22Rv1 (cell line): ENCODE results near the gene PLEKHA4.

Experiments
- CTCF ChIP-seq: fragments of 450-650 bp; IDR thresholded peaks from 2 replicates; pipeline ENCODE4 v1.5.1; 2017; ENCODE audit warnings: mild to moderate bottlenecking
- ZFX ChIP-seq: fragments of 450-650 bp; IDR thresholded peaks from 2 replicates; pipeline ENCODE4 v1.6.1; 2017; ENCODE audit warnings: antibody characterized with exemption, borderline replicate concordance

DNA sequence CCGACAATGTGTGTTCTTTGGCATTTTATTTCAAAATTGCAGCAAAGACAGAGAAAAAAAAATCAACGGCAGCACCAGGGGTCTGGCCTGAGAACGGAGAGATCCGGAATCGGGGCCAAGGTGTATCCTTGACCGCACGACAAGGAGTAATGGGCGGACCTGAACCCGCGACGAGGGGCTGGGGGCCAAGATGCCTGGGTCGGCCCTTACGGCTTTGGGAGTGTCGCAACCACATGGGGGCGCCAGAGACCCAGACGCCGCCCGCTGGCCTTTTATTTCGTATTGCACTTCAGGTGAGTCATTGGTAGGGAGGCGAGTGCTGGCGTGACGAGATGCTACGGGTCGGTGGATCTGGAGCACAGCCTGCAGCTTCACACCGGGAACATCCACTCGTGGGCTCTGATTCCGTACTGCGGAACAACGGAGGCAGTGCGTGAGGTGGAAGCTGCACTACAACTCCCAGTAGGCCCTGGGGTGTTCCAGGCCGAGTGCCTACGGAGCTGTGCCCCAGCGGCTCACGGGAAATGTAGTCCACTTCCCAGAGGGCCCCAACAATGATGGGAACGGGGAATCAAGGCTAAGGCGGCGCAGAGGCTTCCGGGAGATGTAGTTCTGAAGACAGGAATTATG lies 73.2 kb downstream of the PLEKHA4 start:
- TF ChIP-seq CTCF: peak; percentile 97
- TF ChIP-seq ZFX: no peak
